NCI-H345 treated with DMSO at 0.1 percent for 48 hours (cell line): ENCODE results near the gene PALLD.
A peak's percentile ranks its signal among the peaks of the same experiment; 100 is the strongest.

Source experiments
- DNase-seq: peaks from one replicate; lab custom pipeline; 2025; ENCODE audit not compliant: unreplicated experiment; lab: John Stamatoyannopoulos, UW

The PALLD gene

DNA sequence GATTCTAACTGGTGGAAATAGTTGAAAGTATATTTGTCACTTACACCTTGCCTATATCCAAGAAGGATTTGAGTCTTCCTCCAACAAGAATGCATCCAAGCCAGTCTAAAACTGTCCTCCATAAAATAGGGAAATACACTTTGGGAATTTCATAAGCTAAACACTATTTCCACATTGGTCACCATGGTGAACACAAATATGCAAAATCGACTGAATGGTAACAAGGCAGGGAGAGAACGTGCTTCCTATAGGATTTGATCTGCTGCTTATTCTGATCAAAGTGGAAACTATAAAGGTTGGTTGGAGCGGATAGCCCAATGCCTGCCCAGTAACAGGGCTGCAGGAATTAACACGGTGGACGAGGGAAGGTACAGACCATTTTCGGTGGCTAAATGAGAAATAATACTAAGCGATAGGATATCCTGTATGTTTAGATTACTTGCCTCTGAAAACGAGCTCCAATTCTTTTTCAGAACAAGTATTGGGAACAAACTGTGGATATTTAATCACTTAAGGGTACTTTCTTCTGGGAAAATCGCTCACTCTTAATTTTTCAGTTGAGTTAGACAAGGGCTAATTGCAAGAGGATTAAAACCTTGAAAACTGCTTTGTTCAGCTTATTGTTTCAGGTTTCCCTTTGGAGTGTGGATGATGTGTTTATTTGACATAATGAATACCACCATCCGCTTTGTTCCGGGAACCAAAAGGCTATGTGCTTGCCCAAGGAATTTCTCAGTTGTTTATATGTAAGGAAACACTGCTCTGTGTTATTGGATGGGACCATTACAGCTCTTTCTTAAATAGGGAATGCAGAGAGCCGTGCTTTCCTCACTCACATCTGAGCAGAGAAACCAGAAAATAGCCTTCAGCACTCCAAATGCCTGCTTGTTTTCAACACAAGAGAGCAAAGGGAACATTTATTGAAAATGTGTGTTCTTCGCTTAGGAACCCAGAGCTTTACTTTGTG is 318.8 kb downstream of the PALLD start:
- DNase-seq = no peak

GRCh38 chr4:168817370-168817769 is 320.5 kb downstream of the PALLD start:
- DNase-seq = no peak

DNA sequence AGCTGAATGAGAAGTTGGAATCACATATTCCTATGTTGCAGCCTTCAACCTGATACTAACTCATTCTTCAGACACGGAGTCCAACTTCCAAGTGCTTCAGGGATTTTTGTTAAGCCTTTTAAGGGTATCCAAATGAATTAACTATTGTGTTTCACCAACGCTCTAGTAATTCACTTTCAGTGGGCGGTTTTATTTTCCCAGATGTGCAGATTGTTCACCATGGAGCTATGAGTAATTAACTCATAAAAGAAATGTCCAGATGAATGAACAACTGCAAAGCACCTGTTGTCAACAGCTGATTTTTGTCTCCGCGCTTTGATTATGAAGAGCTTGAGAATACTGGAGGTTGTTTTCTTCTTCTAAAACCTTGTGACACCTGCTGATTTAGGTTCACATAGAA is 325.6 kb downstream of the PALLD start:
- DNase-seq = peak; percentile 75

DNA sequence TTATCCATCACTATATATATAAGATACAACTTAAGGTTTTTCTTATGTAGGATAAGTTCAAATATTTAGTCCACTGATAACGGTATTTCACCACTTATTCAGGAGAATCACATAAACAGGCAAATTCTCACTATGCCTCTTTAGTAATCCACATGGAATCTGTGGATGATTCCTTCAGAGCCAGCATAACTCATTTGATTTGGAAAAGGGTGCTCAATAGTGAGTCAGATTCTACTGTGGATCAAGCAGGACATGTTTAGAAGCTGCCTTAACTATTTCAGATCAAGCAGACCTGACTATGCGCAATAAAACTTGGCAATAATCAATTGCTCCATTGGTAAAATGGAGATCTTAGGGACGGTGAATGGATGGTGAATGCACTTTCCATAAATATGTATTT is 329.1 kb downstream of the PALLD start:
- no peak for DNase-seq

DNA sequence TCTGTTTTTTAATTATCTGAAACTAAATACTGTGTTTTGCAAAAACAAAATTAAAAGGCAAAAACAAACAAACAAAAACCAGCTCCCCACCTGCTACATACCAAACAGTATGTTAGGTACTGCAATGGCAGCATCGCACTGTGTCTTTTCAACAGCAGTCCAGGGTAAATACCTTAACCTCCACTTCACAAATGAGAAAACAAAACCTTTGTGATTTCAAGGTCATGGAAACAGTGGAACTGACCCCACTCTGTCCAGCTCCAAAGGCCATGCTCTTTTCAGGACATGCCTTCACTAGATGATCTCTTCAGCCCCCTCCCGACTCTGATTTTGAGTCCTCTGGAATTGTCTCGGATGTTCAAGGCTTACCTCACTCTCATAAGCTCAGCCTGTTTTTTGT is 329.8 kb downstream of the PALLD start:
- no peak for DNase-seq

- no peak for DNase-seq
These were observed 334.1 kb downstream of the PALLD start for GRCh38 chr4:168830777-168831512.

DNA sequence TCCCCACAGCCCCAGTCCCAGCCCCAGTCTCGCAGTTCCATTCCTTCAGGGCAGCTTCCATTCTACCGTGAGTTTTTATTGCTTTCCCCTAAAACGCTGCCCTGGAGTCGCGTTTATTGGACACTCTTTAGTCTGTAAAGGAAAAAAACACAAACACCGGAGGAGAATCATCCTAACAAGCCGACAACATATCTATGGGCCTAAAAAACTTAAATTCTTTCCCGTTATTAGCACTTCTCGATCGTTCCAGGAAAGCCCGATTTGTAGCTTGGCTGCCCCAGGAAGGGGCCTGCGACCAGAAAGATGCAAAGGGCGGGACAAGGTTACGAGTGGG is 334.7 kb downstream of the PALLD start:
- DNase-seq = no peak

DNA sequence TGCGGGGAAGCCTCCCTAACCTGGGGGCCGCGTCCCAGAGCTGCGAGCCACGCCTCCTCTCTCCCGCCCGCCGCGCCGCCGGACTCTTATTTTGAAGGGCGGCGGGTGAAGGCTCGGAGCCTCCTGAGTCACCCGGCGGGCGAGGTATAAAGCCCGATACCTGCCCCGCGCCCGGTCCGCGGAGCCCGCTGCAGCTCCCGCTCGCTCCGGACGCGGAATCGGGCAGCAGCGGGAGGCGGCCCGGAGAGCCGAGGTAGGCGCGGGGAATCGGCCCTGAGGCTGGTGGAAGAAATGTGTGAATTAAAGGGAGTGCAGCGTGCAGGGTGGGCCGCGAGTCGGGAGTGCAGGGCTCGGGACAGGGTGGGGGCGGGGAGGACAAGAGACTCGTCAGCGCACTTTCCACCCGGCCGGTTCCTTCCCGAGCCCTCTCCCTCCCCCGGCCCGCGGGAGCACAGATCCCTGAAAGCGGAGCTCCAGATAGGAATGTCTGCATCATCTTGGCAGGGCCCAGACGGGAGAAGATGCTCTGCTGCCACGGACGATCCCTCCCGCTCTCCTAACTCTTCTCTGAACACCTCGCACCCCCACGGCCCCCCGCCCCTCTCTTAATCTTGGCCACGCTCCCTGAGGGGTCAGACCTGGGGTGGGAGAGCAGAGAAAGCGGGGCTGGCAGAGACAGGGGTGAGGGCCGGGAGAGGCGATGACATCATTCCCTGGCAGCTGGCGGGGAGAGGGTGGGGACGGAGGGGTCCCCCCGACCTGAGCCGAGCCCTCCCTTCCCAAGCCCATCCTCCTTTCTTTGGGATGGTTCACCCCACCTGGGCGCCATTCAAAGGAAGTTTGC is 335.3 kb downstream of the PALLD start:
- DNase-seq = no peak

DNA sequence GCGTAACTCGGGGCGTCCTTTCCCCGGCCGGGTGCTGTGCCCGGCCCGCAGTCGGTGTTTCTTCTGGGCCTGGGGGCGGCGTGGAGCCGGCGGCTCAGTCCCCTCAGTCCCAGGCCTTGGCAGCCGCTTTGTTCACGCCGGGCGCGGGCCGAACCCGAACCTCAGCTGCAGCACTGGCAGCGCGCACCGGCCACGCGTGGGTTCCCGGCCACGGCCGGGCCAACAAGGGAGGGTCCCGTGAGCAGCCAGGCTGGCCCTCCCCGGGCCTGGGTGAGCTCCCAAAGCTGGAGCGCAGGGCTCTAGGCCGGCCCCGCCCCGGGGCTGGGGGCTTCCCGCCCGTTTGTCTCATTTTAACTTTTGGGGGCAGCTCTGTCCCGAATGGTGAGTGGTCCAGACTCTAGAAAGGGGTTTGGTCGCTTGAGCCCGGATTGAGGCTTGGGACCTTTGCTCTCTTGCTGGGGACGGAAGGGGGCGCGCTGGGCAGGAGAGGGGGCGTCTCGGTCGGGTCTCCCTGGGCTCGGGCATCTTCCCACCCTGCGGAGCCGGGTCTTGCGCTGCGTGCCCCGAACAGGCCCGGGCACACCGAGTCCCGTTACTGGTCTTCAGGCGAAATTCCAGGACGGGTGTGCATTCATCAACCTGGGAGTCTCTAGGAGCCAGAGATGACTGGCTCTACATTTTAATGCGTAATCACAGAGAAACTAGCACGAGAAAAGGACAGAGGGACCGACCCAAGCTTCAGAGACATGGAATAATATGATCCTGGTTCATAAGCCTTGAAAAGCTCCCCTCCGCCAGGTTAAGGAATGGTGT is 336.1 kb downstream of the PALLD start:
- DNase-seq = no peak

- DNase-seq = no peak
These were observed 337.0 kb downstream of the PALLD start for GRCh38 chr4:168833881-168834280.

- no peak for DNase-seq
These were observed 339.1 kb downstream of the PALLD start for GRCh38 chr4:168835880-168836454.

DNA sequence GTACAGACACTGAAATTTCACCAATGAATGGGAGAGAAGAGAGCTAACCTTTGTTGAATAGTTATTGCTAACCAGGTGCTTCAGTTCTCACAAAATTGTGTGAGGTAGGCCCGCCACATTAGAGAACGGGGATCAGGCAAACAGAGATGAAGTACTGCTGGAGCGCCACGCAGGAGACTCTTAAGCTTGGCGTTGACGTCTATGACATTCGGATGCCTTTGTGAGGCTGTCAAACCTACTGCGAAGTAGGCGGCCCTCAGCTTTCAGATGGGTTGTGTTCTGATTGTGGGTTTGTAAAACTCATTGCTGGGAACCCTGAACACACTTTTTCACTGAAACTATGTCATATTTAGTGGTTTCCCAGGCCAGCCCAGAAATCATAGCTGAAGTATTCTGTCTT is 339.6 kb downstream of the PALLD start:
- DNase-seq = no peak

GRCh38 chr4:168837922-168838321 is 341.1 kb downstream of the PALLD start:
- DNase-seq = no peak

DNA sequence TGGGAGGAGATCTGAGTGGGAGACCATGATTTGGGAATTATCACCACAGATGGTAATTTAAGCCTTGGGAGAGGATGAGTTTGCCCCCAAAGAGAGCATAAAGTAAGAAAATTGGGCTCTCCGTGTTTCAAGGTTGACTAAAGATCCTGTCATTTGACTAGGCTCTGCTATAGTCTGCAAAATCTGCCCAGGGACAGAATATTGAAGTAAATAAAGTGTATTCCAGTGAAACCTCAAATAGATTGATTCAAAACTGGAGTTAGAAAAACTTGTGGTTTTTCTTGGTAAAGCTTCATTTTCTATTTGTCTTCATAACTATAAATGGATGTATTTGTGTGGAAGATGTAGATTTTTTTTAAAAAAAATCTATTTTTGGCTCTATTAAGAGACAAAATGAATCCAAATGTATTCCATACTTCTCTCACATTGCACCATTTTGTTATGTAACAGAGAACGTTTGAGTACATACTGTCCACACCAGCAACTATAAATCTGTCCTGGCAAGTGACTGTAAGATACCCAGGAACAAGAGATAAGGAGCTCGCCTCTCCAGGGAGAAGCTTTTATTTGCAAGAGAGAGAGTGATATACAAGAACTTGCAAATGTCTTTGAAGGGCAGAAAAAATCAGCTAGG is 343.0 kb downstream of the PALLD start:
- no peak for DNase-seq

DNA sequence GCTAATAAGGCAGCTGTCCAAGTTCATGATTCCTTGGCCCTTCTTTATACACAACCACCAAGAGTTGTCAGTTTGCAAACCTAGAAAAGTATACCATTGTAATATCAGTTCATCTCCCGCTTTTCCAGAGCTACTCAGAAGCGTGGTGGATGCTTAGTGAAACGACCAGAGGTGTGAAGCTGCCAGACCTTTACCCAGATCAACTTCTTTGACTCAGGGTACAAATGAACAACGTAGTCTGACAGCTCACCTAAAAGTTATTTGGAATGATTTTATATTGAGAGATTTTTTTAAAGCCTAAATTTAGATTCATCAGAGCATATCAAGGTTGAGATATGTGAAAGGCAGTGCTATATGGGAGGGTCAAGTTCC is 343.5 kb downstream of the PALLD start:
- no peak for DNase-seq

- no peak for DNase-seq
These were observed 344.3 kb downstream of the PALLD start for GRCh38 chr4:168841000-168841671.

- DNase-seq = no peak
These were observed 344.8 kb downstream of the PALLD start for GRCh38 chr4:168841672-168842019.

DNA sequence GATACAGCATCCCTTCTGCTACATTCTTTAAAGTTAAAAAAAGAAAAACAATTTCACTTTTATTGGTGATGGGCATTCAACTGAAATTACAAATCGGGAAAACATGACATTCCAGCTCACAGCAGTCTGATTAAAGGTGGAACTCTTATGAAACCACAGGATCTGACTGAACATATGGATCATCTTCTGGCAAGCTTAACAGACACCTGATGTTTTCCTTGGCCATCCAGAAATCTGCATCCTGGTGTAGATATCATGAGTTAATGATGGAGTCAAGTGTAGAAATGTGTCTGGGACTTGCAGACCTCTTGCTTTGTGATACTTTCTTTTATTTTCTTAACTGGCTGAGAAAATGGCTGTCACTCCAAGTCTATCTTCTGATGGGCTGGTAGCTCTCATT is 345.3 kb downstream of the PALLD start:
- DNase-seq = no peak

- DNase-seq = no peak
These were observed 346.8 kb downstream of the PALLD start for GRCh38 chr4:168843635-168844034.
